HCT116 (cell line): Measurements from ENCODE around the gene FAM118A. TPM values are rescaled to one million over a fixed set of nuclear protein-coding genes. Genes with fewer than 3 reads are reported as not detected.

Source experiments
- ATAC-seq: fragments of 200-7000 bp; cut with Tn5 transposase; 2 replicates; pipeline ENCODE4 v1.9.1; 2020; ENCODE audit warnings: mild to moderate bottlenecking, moderate library complexity
- BruUV-seq: library from RNA; stranded (reverse); fragments of 400-500 nt; replicated peaks from 2 replicates; lab custom pipeline; 2021; lab: Mats Ljungman, UMichigan
- CTCF ChIA-PET: fragments of 300-600 bp; sonication (Branson Sonifier 250); formaldehyde crosslinking; loops from one replicate; lab custom pipeline; 2021; ENCODE audit warnings: antibody characterized with exemption; lab: Charles Lee
- POLR2A ChIA-PET: fragments of 300-600, 350-600 bp; sonication (Branson Sonifier 250); formaldehyde crosslinking; loops from one replicate; lab custom pipeline; 2021; ENCODE audit warnings: antibody characterized with exemption; lab: Charles Lee
- RAD21 ChIA-PET, 2 experiments: fragments of 300-600 bp; sonication (Branson Sonifier 250); formaldehyde crosslinking; loops; one replicate each; lab custom pipeline; 2023; ENCODE audit warnings: low total read pairs in 2 of 2; ENCODE audit not compliant: uncharacterized antibody in 2 of 2, unreplicated experiment in 2 of 2, low non-redundant PET in 1 of 2; lab: Charles Lee
- DNase-seq: peaks from one replicate; pipeline ENCODE4 v3.0.0-alpha.2; 2010; ENCODE audit warnings: low read depth, low spot score
- H2AFZ ChIP-seq: fragments of 200-600 bp; shearing (Covaris generic), sonication (generic); 2 replicates; pipeline ENCODE4 v1.6.1; 2017; ENCODE audit warnings: low read depth, mixed run types, mixed read lengths, antibody characterized with exemption, low read length; ENCODE audit not compliant: poor library complexity, severe bottlenecking
- H3K27ac ChIP-seq: 2 replicates; pipeline ENCODE4 v1.5.1; 2012; ENCODE audit warnings: low read depth, low read length
- H3K27me3 ChIP-seq: fragments of 200-600 bp; sonication (generic); 2 replicates; pipeline ENCODE4 v1.6.1; 2016; ENCODE audit warnings: mixed run types, low read length, mixed read lengths; ENCODE audit not compliant: insufficient read depth
- H3K36me3 ChIP-seq, 2 experiments: fragments of 200-500 bp in 1 of 2; fragments of 200-600 bp in 1 of 2; sonication (Bioruptor generic) in 1 of 2; sonication (generic) in 1 of 2; 2 replicates each; pipeline versions ENCODE4 v1.5.1 to v1.6.1; 2014 to 2016; ENCODE audit warnings: low read length in 2 of 2, inconsistent platforms in 1 of 2, mixed read lengths in 1 of 2, mixed run types in 1 of 2; ENCODE audit not compliant: insufficient read depth in 2 of 2, control insufficient read depth in 1 of 2
- H3K4me1 ChIP-seq, 2 experiments: fragments of 200-600 bp in 1 of 2; sonication (generic) in 1 of 2; 2 replicates each; pipeline versions ENCODE4 v1.5.1 to v1.6.1; 2012 to 2017; ENCODE audit warnings: low read length in 2 of 2, inconsistent platforms in 1 of 2, mild to moderate bottlenecking in 1 of 2, mixed read lengths in 1 of 2, mixed run types in 1 of 2, moderate library complexity in 1 of 2; ENCODE audit not compliant: insufficient read depth in 2 of 2, control insufficient read depth in 1 of 2
- H3K4me2 ChIP-seq: fragments of 200-600 bp; sonication (generic); 2 replicates; pipeline ENCODE4 v1.6.1; 2017; ENCODE audit warnings: mixed run types, low read length, mixed read lengths
- H3K4me3 ChIP-seq, 2 experiments: fragments of 200-600 bp in 1 of 2; sonication (generic) in 1 of 2; replicated peaks in 1 of 2; 2 replicates each; pipeline ENCODE4 v1.5.1; 2011 to 2016; ENCODE audit warnings: low read length in 2 of 2, control low read depth in 1 of 2, low read depth in 1 of 2, mild to moderate bottlenecking in 1 of 2, mixed read lengths in 1 of 2, mixed run types in 1 of 2
- H3K79me2 ChIP-seq: fragments of 200-600 bp; sonication (generic); 2 replicates; pipeline ENCODE4 v1.6.1; 2017; ENCODE audit warnings: mild to moderate bottlenecking, mixed run types, low read length, moderate library complexity, mixed read lengths; ENCODE audit not compliant: insufficient read depth
- H3K9ac ChIP-seq: fragments of 200-600 bp; sonication (generic); 2 replicates; pipeline ENCODE4 v1.6.1; 2016; ENCODE audit warnings: low read length, mixed read lengths
- H3K9me2 ChIP-seq: fragments of 200-600 bp; sonication (generic), shearing (Covaris generic); 2 replicates; pipeline ENCODE4 v1.6.1; 2017; ENCODE audit warnings: mixed run types, mild to moderate bottlenecking, moderate library complexity; ENCODE audit not compliant: insufficient read depth
- H3K9me3 ChIP-seq, 2 experiments: fragments of 200-500 bp in 1 of 2; fragments of 200-600 bp in 1 of 2; sonication (Bioruptor generic) in 1 of 2; sonication (generic) in 1 of 2; 2 replicates each; pipeline ENCODE4 v1.6.1; 2014 to 2017; ENCODE audit warnings: low read length in 2 of 2, mixed read lengths in 2 of 2, inconsistent platforms in 1 of 2, low read depth in 1 of 2, mild to moderate bottlenecking in 1 of 2, mixed run types in 1 of 2, moderate library complexity in 1 of 2; ENCODE audit not compliant: control insufficient read depth in 1 of 2, insufficient read depth in 1 of 2
- H4K20me1 ChIP-seq: fragments of 200-600 bp; sonication (generic), shearing (Covaris generic); 2 replicates; pipeline ENCODE4 v1.6.1; 2017; ENCODE audit warnings: mixed run types, mild to moderate bottlenecking, moderate library complexity; ENCODE audit not compliant: insufficient read depth
- CEBPB ChIP-seq: IDR thresholded peaks from 2 replicates; pipeline ENCODE4 v1.6.1; 2012; ENCODE audit warnings: low read depth
- EGR1 ChIP-seq: IDR thresholded peaks from 2 replicates; pipeline ENCODE4 v1.6.1; 2012; ENCODE audit warnings: low read depth
- ELF1 ChIP-seq: IDR thresholded peaks from 2 replicates; pipeline ENCODE4 v1.6.1; 2012; ENCODE audit warnings: low read depth, borderline replicate concordance
- EZH2phosphoT487 ChIP-seq: fragments of 200-600 bp; IDR thresholded peaks from 2 replicates; pipeline ENCODE4 v1.6.1; 2018; ENCODE audit warnings: antibody characterized with exemption, borderline replicate concordance
- FOSL1 ChIP-seq: IDR thresholded peaks from 2 replicates; pipeline ENCODE4 v1.6.1; 2012; ENCODE audit warnings: low read depth
- JUND ChIP-seq: IDR thresholded peaks from 2 replicates; pipeline ENCODE4 v1.6.1; 2012
- POLR2A ChIP-seq: IDR thresholded peaks from 2 replicates; pipeline ENCODE4 v1.7.0; 2011; ENCODE audit warnings: borderline replicate concordance; ENCODE audit not compliant: insufficient read depth, insufficient read length; ENCODE audit errors: extremely low read depth
- SIN3A ChIP-seq: IDR thresholded peaks from 2 replicates; pipeline ENCODE4 v1.6.1; 2012; ENCODE audit warnings: low read depth
- YY1 ChIP-seq: IDR thresholded peaks from 2 replicates; pipeline ENCODE4 v1.6.1; 2011; ENCODE audit warnings: low read length, low read depth, moderate library complexity, mild to moderate bottlenecking; ENCODE audit not compliant: insufficient replicate concordance; ENCODE audit errors: extremely low read depth
- ZFX ChIP-seq: fragments of 450-650 bp; IDR thresholded peaks from 2 replicates; pipeline ENCODE4 v1.6.1; 2017
- intact Hi-C: fragments of 100-400 bp; cut with micrococcal nuclease; formaldehyde crosslinking; loops from 2 replicates; pipeline ENCODE4 v1.10.0; 2022
- total RNA-seq: library from RNA; stranded (reverse); gene quantifications from one replicate; pipeline ENCODE4 v1.2.1, GENCODE V29; 2021; ENCODE audit not compliant: unreplicated experiment
- TF ChIP-seq, protein P1 (sequence below): IDR thresholded peaks from 2 replicates; pipeline ENCODE4 v1.6.1; 2012
- TF ChIP-seq, protein P2 (sequence below), 3 experiments: fragments of 200-600 bp in 1 of 3; sonication (generic) in 1 of 3; IDR thresholded peaks in 2 of 3; conservative IDR thresholded peaks in 1 of 3; 2 replicates each; pipeline ENCODE4 v1.5.1; 2012 to 2017; ENCODE audit warnings: low read depth in 2 of 3, low read length in 2 of 3, antibody characterized with exemption in 1 of 3, borderline replicate concordance in 1 of 3, control low read depth in 1 of 3, mild to moderate bottlenecking in 1 of 3, mixed read lengths in 1 of 3, mixed run types in 1 of 3, moderate library complexity in 1 of 3; ENCODE audit not compliant: insufficient read depth in 1 of 3
- TF ChIP-seq, protein P3 (sequence below): IDR thresholded peaks from 2 replicates; pipeline ENCODE4 v1.6.1; 2011; ENCODE audit warnings: mild to moderate bottlenecking, low read length, moderate library complexity; ENCODE audit not compliant: insufficient replicate concordance; ENCODE audit errors: extremely low read depth
- TF ChIP-seq, protein P4 (sequence below): IDR thresholded peaks from 2 replicates; pipeline ENCODE4 v1.6.1; 2012; ENCODE audit warnings: low read depth

Gene FAM118A
- total RNA-seq, 1 experiment from 2014 or later, result 43.2 TPM

DNA sequence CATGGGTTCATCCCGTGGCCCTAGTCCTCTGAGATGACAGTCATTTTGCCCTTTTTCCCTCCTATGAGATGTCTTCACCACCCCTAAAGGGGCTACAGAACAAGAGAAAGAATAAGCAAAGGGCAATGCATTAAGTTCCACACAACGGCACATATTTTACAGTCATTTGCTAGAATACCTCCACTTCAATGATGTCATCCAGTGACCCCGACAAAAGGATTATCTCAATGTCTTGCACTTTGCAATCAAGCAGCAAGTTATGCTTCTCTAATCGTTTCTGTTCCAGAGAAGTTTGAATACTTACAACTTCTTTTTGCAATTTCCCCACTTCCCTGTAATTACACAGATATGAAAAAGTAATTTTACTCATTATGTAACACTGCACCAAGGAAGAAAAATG lies 49.9 kb downstream of the FAM118A start:
- ATAC-seq, result no peak
- ChIA-PET RAD21 (no interaction called here), CTCF (no interaction called here), POLR2A (no interaction called here)
- no peak overlapping the region for H3K9ac ChIP-seq
- no peaks in the 10 kb centered on the region for H3K4me1 ChIP-seq
- no peak for DNase-seq
- H3K4me2 ChIP-seq, result no peak overlapping the region
- H3K36me3 ChIP-seq, result no peaks in the 10 kb centered on the region
- H3K9me3 ChIP-seq, result no peaks in the 10 kb centered on the region
- H3K27me3 ChIP-seq, result no peaks in the 10 kb centered on the region
- TF ChIP-seq, protein P1, sequence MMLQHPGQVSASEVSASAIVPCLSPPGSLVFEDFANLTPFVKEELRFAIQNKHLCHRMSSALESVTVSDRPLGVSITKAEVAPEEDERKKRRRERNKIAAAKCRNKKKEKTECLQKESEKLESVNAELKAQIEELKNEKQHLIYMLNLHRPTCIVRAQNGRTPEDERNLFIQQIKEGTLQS, result no peak
- TF ChIP-seq, protein P2, sequence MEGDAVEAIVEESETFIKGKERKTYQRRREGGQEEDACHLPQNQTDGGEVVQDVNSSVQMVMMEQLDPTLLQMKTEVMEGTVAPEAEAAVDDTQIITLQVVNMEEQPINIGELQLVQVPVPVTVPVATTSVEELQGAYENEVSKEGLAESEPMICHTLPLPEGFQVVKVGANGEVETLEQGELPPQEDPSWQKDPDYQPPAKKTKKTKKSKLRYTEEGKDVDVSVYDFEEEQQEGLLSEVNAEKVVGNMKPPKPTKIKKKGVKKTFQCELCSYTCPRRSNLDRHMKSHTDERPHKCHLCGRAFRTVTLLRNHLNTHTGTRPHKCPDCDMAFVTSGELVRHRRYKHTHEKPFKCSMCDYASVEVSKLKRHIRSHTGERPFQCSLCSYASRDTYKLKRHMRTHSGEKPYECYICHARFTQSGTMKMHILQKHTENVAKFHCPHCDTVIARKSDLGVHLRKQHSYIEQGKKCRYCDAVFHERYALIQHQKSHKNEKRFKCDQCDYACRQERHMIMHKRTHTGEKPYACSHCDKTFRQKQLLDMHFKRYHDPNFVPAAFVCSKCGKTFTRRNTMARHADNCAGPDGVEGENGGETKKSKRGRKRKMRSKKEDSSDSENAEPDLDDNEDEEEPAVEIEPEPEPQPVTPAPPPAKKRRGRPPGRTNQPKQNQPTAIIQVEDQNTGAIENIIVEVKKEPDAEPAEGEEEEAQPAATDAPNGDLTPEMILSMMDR (IDR thresholded peaks at IDR 0.05 in 2 of 3, conservative IDR thresholded peaks at IDR 0.05 in 1 of 3; ENCODE audit: borderline replicate concordance in 1 of 3, insufficient read depth in 1 of 3, low read depth in 2 of 3, low read length in 2 of 3), result no peak
- no peak for TF ChIP-seq ELF1
- TF ChIP-seq YY1, result no peak
- TF ChIP-seq JUND, result no peak
- TF ChIP-seq CEBPB, result no peak
- TF ChIP-seq, protein P3, sequence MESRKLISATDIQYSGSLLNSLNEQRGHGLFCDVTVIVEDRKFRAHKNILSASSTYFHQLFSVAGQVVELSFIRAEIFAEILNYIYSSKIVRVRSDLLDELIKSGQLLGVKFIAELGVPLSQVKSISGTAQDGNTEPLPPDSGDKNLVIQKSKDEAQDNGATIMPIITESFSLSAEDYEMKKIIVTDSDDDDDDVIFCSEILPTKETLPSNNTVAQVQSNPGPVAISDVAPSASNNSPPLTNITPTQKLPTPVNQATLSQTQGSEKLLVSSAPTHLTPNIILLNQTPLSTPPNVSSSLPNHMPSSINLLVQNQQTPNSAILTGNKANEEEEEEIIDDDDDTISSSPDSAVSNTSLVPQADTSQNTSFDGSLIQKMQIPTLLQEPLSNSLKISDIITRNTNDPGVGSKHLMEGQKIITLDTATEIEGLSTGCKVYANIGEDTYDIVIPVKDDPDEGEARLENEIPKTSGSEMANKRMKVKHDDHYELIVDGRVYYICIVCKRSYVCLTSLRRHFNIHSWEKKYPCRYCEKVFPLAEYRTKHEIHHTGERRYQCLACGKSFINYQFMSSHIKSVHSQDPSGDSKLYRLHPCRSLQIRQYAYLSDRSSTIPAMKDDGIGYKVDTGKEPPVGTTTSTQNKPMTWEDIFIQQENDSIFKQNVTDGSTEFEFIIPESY, result no peak
- no peak for TF ChIP-seq POLR2A
- no peak for TF ChIP-seq EZH2phosphoT487
- TF ChIP-seq, protein P4, sequence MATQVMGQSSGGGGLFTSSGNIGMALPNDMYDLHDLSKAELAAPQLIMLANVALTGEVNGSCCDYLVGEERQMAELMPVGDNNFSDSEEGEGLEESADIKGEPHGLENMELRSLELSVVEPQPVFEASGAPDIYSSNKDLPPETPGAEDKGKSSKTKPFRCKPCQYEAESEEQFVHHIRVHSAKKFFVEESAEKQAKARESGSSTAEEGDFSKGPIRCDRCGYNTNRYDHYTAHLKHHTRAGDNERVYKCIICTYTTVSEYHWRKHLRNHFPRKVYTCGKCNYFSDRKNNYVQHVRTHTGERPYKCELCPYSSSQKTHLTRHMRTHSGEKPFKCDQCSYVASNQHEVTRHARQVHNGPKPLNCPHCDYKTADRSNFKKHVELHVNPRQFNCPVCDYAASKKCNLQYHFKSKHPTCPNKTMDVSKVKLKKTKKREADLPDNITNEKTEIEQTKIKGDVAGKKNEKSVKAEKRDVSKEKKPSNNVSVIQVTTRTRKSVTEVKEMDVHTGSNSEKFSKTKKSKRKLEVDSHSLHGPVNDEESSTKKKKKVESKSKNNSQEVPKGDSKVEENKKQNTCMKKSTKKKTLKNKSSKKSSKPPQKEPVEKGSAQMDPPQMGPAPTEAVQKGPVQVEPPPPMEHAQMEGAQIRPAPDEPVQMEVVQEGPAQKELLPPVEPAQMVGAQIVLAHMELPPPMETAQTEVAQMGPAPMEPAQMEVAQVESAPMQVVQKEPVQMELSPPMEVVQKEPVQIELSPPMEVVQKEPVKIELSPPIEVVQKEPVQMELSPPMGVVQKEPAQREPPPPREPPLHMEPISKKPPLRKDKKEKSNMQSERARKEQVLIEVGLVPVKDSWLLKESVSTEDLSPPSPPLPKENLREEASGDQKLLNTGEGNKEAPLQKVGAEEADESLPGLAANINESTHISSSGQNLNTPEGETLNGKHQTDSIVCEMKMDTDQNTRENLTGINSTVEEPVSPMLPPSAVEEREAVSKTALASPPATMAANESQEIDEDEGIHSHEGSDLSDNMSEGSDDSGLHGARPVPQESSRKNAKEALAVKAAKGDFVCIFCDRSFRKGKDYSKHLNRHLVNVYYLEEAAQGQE, result no peak
- TF ChIP-seq EGR1, result no peak
- no peak for TF ChIP-seq ZFX
- no peak for TF ChIP-seq SIN3A
- no peak for TF ChIP-seq FOSL1
- H3K79me2 ChIP-seq, result no peaks in the 10 kb centered on the region
- BruUV-seq, result no TSS peak
- H3K4me3 ChIP-seq, result no peak overlapping the region
- intact Hi-C loops, result no loop called here
- no peaks in the 10 kb centered on the region for H3K9me2 ChIP-seq
- H3K27ac ChIP-seq, result no peak overlapping the region
- no peaks in the 10 kb centered on the region for H4K20me1 ChIP-seq
- H2AFZ ChIP-seq, result no peak overlapping the region
